HepG2 (cell line): ENCODE results near the gene CRIP1. TPM values are rescaled to one million over a fixed set of nuclear protein-coding genes. Genes with fewer than 3 reads are reported as not detected.

Source experiments
- BRF2 ChIP-seq: sonication (generic); formaldehyde crosslinking; IDR thresholded peaks from 2 replicates; pipeline ENCODE4 v1.8.1; 2022; ENCODE audit warnings: mild to moderate bottlenecking, missing genetic modification reagents
- FOXP1 ChIP-seq, 2 experiments: fragments of 450-650 bp in 1 of 2; IDR thresholded peaks; 2 replicates each; pipeline ENCODE4 v1.6.1; 2017 to 2018; ENCODE audit warnings: antibody characterized with exemption in 1 of 2
- GTF3A ChIP-seq: sonication (generic); formaldehyde crosslinking; conservative IDR thresholded peaks from 2 replicates; pipeline ENCODE4 v1.4.0; 2020; ENCODE audit warnings: mild to moderate bottlenecking, missing genetic modification reagents
- KLF16 ChIP-seq, 2 experiments: sonication (generic) in 1 of 2; formaldehyde crosslinking in 1 of 2; IDR thresholded peaks; 2 replicates each; pipeline versions ENCODE4 v1.6.1 to v1.8.0; 2016 to 2023; ENCODE audit warnings: missing genetic modification reagents in 2 of 2, missing compliant biosample characterization in 1 of 2
- KMT2A ChIP-seq: sonication (generic); formaldehyde crosslinking; IDR thresholded peaks from 2 replicates; pipeline ENCODE4 v1.4.0; 2020; ENCODE audit warnings: missing genetic modification reagents
- PITX1 ChIP-seq: sonication (generic); formaldehyde crosslinking; IDR thresholded peaks from 2 replicates; pipeline ENCODE4 v1.5.1; 2020; ENCODE audit warnings: mild to moderate bottlenecking, missing genetic modification reagents
- RAD51 ChIP-seq: fragments of 450-650 bp; IDR thresholded peaks from 2 replicates; pipeline ENCODE4 v1.6.1; 2016; ENCODE audit warnings: borderline replicate concordance
- SAFB2 ChIP-seq: sonication (generic); formaldehyde crosslinking; IDR thresholded peaks from 2 replicates; pipeline ENCODE4 v1.5.1; 2020; ENCODE audit warnings: missing genetic modification reagents, low read depth, mild to moderate bottlenecking, borderline replicate concordance
- SPEN ChIP-seq: sonication (generic); formaldehyde crosslinking; IDR thresholded peaks from 2 replicates; pipeline ENCODE4 v1.5.1; 2020; ENCODE audit warnings: low read depth, mild to moderate bottlenecking, missing genetic modification reagents
- SRF ChIP-seq: IDR thresholded peaks from 2 replicates; pipeline ENCODE4 v1.6.1; 2011; ENCODE audit warnings: mild to moderate bottlenecking, low read depth, low read length, moderate library complexity
- STAG1 ChIP-seq: sonication (generic); formaldehyde crosslinking; IDR thresholded peaks from 2 replicates; pipeline ENCODE4 v1.4.0; 2020; ENCODE audit warnings: missing genetic modification reagents
- TBP ChIP-seq: sonication (generic); formaldehyde crosslinking; IDR thresholded peaks from 2 replicates; pipeline ENCODE4 v1.5.0; 2020; ENCODE audit warnings: missing genetic modification reagents
- TCF12 ChIP-seq, 2 experiments: fragments of 450-650 bp in 1 of 2; sonication (generic) in 1 of 2; formaldehyde crosslinking in 1 of 2; IDR thresholded peaks; 2 replicates each; pipeline versions ENCODE4 v1.6.1 to v1.8.0; 2017 to 2022; ENCODE audit warnings: antibody characterized with exemption in 1 of 2, mild to moderate bottlenecking in 1 of 2, missing genetic modification reagents in 1 of 2, moderate library complexity in 1 of 2
- TEAD3 ChIP-seq: optimal IDR thresholded peaks from 2 replicates; pipeline ENCODE3; 2016; ENCODE audit warnings: borderline replicate concordance
- TIGD3 ChIP-seq: sonication (generic); formaldehyde crosslinking; IDR thresholded peaks from 2 replicates; pipeline ENCODE4 v1.5.1; 2020; ENCODE audit warnings: mild to moderate bottlenecking, missing genetic modification reagents, borderline replicate concordance
- TRIM22 ChIP-seq: fragments of 450-650 bp; IDR thresholded peaks from 2 replicates; pipeline ENCODE4 v1.6.1; 2017
- ZBTB14 ChIP-seq: sonication (generic); formaldehyde crosslinking; IDR thresholded peaks from 2 replicates; pipeline ENCODE4 v1.4.0; 2020; ENCODE audit warnings: missing genetic modification reagents
- ZFP90 ChIP-seq: sonication (generic); formaldehyde crosslinking; IDR thresholded peaks from 2 replicates; pipeline ENCODE4 v1.8.0; 2022; ENCODE audit warnings: missing genetic modification reagents, mild to moderate bottlenecking, inconsistent platforms, borderline replicate concordance
- ZKSCAN1 ChIP-seq: fragments of 150-350 bp; IDR thresholded peaks from 2 replicates; pipeline ENCODE4 v1.6.1; 2014; ENCODE audit warnings: low read length
- ZMAT3 ChIP-seq: sonication (generic); formaldehyde crosslinking; conservative IDR thresholded peaks from 2 replicates; pipeline ENCODE4 v1.7.0; 2021; ENCODE audit warnings: missing genetic modification reagents
- ZNF12 ChIP-seq: sonication (generic); formaldehyde crosslinking; IDR thresholded peaks from 2 replicates; pipeline ENCODE4 v1.5.0; 2020; ENCODE audit warnings: missing genetic modification reagents
- ZNF331 ChIP-seq: sonication (generic); formaldehyde crosslinking; IDR thresholded peaks from 2 replicates; pipeline ENCODE4 v1.4.0; 2020; ENCODE audit warnings: missing genetic modification reagents
- ZNF33A ChIP-seq: sonication (generic); formaldehyde crosslinking; IDR thresholded peaks from 2 replicates; pipeline ENCODE4 v1.5.1; 2020; ENCODE audit warnings: missing genetic modification reagents, mild to moderate bottlenecking, moderate library complexity, borderline replicate concordance
- ZNF430 ChIP-seq: sonication (generic); formaldehyde crosslinking; IDR thresholded peaks from 2 replicates; pipeline ENCODE4 v1.9.0; 2021; ENCODE audit warnings: mild to moderate bottlenecking, missing genetic modification reagents
- ZNF724P ChIP-seq: sonication (generic); formaldehyde crosslinking; IDR thresholded peaks from 2 replicates; pipeline ENCODE4 v1.8.0; 2022; ENCODE audit warnings: missing genetic modification reagents, borderline replicate concordance
- ZNF776 ChIP-seq: sonication (generic); formaldehyde crosslinking; IDR thresholded peaks from 2 replicates; pipeline ENCODE4 v1.4.0; 2020; ENCODE audit warnings: mild to moderate bottlenecking, missing genetic modification reagents
- ZSCAN30 ChIP-seq: sonication (generic); formaldehyde crosslinking; IDR thresholded peaks from 2 replicates; pipeline ENCODE4 v1.5.0; 2020; ENCODE audit warnings: mild to moderate bottlenecking, missing genetic modification reagents
- polyA plus RNA-seq, 8 experiments: library from polyadenylated mRNA; depleted of rRNA in 3 of 8; stranded (reverse) in 7 of 8; unstranded in 1 of 8; fragments of >200 nt; fragmentation: Illumina TruSeq in 4 of 8; extraction: Trizol in 4 of 8; gene quantifications; 2 replicates each; pipeline versions ENCODE4 v1.2.1 to v1.2.3, GENCODE V29; 2011 to 2016; ENCODE audit warnings: low read depth in 4 of 8, missing spikeins in 1 of 8, mixed read lengths in 1 of 8; ENCODE audit not compliant: insufficient read depth in 1 of 8
- total RNA-seq, 5 experiments: library from RNA; depleted of rRNA; stranded (reverse); fragments of >200 nt; fragmentation: Illumina TruSeq; extraction: Trizol; gene quantifications; 2 replicates each; pipeline ENCODE4 v1.2.3, GENCODE V29; 2016; ENCODE audit warnings: low read depth in 1 of 5

The CRIP1 gene
- total and polyA plus RNA-seq, 2 of the 13 experiments (the other 11 are each of a cell fraction or from before 2014, with no cell fraction given), result 53.9 to 59.5 TPM

- TF ChIP-seq ZBTB14 (CRISPR knock-in tag), result no peak
- TF ChIP-seq ZKSCAN1, result no peak
- TF ChIP-seq ZNF331 (CRISPR knock-in tag), result peak; percentile 38; the same call in 1 of the 2 replicates
- no peak for TF ChIP-seq BRF2 (CRISPR knock-in tag)
- TF ChIP-seq ZMAT3 (CRISPR knock-in tag), result no peak
- no peak for TF ChIP-seq TBP (CRISPR knock-in tag)
- no peak for TF ChIP-seq RAD51
- TF ChIP-seq GTF3A, result no peak
- 0 out of 2 replicates have a peak, but pooled peaks have one; percentile 72 for TF ChIP-seq ZSCAN30 (CRISPR knock-in tag)
- TF ChIP-seq STAG1, result peak; percentile 41
- TF ChIP-seq TEAD3 (CRISPR knock-in tag), result no peak
- no peak for TF ChIP-seq TCF12 (IDR thresholded peaks at IDR 0.05)
- 0 out of 2 replicates have a peak, but pooled peaks have one; percentile 30 for TF ChIP-seq TCF12 (CRISPR knock-in tag; IDR thresholded peaks at IDR 0.05)
- TF ChIP-seq ZNF33A (CRISPR knock-in tag), result no peak
- peak; percentile 53; the same call in 1 of the 2 replicates for TF ChIP-seq SPEN (CRISPR knock-in tag)
- TF ChIP-seq TIGD3 (CRISPR knock-in tag), result no peak
- no peak for TF ChIP-seq TRIM22
- TF ChIP-seq ZNF776 (CRISPR knock-in tag), result no peak
- TF ChIP-seq KMT2A, result no peak
- no peak for TF ChIP-seq SAFB2 (CRISPR knock-in tag)
- peak; percentile 8; the same call in 1 of the 2 replicates for TF ChIP-seq ZNF430 (CRISPR knock-in tag)
- TF ChIP-seq ZNF12 (CRISPR knock-in tag), result no peak
- no peak for TF ChIP-seq KLF16 (CRISPR knock-in tag; IDR thresholded peaks at IDR 0.05)
- no peak; the same call in 1 of the 2 replicates for TF ChIP-seq ZFP90 (CRISPR knock-in tag)
- no peak for TF ChIP-seq FOXP1 (IDR thresholded peaks at IDR 0.05)
- no peak for TF ChIP-seq FOXP1 (CRISPR knock-in tag; IDR thresholded peaks at IDR 0.05)
- TF ChIP-seq PITX1 (CRISPR knock-in tag), result 0 out of 2 replicates have a peak, but pooled peaks have one; percentile 30
- TF ChIP-seq SRF, result no peak
- TF ChIP-seq ZNF724P, result peak; percentile 70; the same call in 1 of the 2 replicates
Measured at GRCh38 chr14:105489542-105490266, 3.0 kb downstream of the CRIP1 start (continued).
